Islet of Langerhans (tissue), 1 donor: ENCODE results near the gene EIPR1.

Source experiments
- FAIRE-seq: peaks from one replicate; lab custom pipeline; 2011; peaks lifted over from hg19 to GRCh38; lab: Jason Lieb, UNC

EIPR1 gene

GRCh38 chr2:3377612-3378432, at the start of gene EIPR1:
TSS of gene EIPR1 (minus strand) at chr2:3377818. CDS start at chr2:3377689, 129 bp downstream.
- no peak for FAIRE-seq

- FAIRE-seq, result no peak
These were observed 49.7 kb upstream of the EIPR1 start for GRCh38 chr2:3427272-3427671.

- FAIRE-seq, result no peak
These were observed 49.0 kb upstream of the EIPR1 start for GRCh38 chr2:3426615-3427014.

GRCh38 chr2:3424171-3424795, 46.7 kb upstream of the EIPR1 start:
- no peak for FAIRE-seq

- no peak for FAIRE-seq
These were observed 46.0 kb upstream of the EIPR1 start for GRCh38 chr2:3423492-3424170.

GRCh38 chr2:3422161-3422779, 44.7 kb upstream of the EIPR1 start:
- no peak for FAIRE-seq

GRCh38 chr2:3421580-3421979, 44.0 kb upstream of the EIPR1 start:
- FAIRE-seq, result no peak

GRCh38 chr2:3420769-3421397, 43.3 kb upstream of the EIPR1 start:
- FAIRE-seq, result peak; percentile 88

- no peak for FAIRE-seq
These were observed 42.6 kb upstream of the EIPR1 start for GRCh38 chr2:3420076-3420768.

- peak; percentile 21 for FAIRE-seq
These were observed 41.3 kb upstream of the EIPR1 start for GRCh38 chr2:3418766-3419404.

GRCh38 chr2:3414133-3414860, 36.7 kb upstream of the EIPR1 start:
- FAIRE-seq, result no peak

- FAIRE-seq, result no peak
These were observed 36.1 kb upstream of the EIPR1 start for GRCh38 chr2:3413697-3414096.

GRCh38 chr2:3411103-3411502, 33.5 kb upstream of the EIPR1 start:
- no peak for FAIRE-seq

- FAIRE-seq, result no peak
These were observed 32.1 kb upstream of the EIPR1 start for GRCh38 chr2:3409627-3410170.

- no peak for FAIRE-seq
These were observed 31.2 kb upstream of the EIPR1 start for GRCh38 chr2:3408781-3409180.

- FAIRE-seq, result no peak
These were observed 28.9 kb upstream of the EIPR1 start for GRCh38 chr2:3406501-3406900.

GRCh38 chr2:3405876-3406275, 28.3 kb upstream of the EIPR1 start:
- FAIRE-seq, result no peak

- no peak for FAIRE-seq
These were observed 27.7 kb upstream of the EIPR1 start for GRCh38 chr2:3405307-3405706.

- no peak for FAIRE-seq
These were observed 26.8 kb upstream of the EIPR1 start for GRCh38 chr2:3404349-3404894.
